CD4-positive, CD25-positive, alpha-beta regulatory T cell (primary cell): ENCODE results near the gene PNMA8A. TPM values are rescaled to one million over a fixed set of nuclear protein-coding genes. Genes with fewer than 3 reads are reported as not detected.
"Not testable (repeated sequence)": the region's sequence is repeated elsewhere in the genome, so short reads cannot be mapped to it uniquely, and the experiment has no call there.

Experiments used
- ATAC-seq, 2 donors: fragments of 150-1000 bp; cut with Tn5 transposase; one replicate each; pipeline ENCODE4 v1.10.0; 2021; ENCODE audit warnings: low read depth in 2 of 2, moderate number of reproducible peaks in 2 of 2, moderate library complexity in 1 of 2
- DNase-seq, 3 donors: peaks; one replicate each; pipeline versions ENCODE4 v3.0.0 to v3.0.0-alpha.2; 2012 to 2022; ENCODE audit warnings: mixed read lengths in 1 of 3
- H3K27ac ChIP-seq: one replicate; pipeline ENCODE4 v1.7.0; 2013; ENCODE audit warnings: mild to moderate bottlenecking, low read length; ENCODE audit not compliant: insufficient read depth, poor library complexity, severe bottlenecking
- H3K27me3 ChIP-seq: one replicate; pipeline ENCODE4 v1.7.0; 2013; ENCODE audit warnings: low read length; ENCODE audit not compliant: control insufficient read depth, insufficient read depth
- H3K36me3 ChIP-seq: one replicate; pipeline ENCODE4 v1.7.0; 2013; ENCODE audit warnings: mild to moderate bottlenecking, low read length, moderate library complexity; ENCODE audit not compliant: control insufficient read depth, insufficient read depth
- H3K4me1 ChIP-seq: 2 replicates; pipeline ENCODE4 v1.7.0; 2013; ENCODE audit warnings: mild to moderate bottlenecking, low read length; ENCODE audit not compliant: insufficient read depth, control insufficient read depth, poor library complexity, severe bottlenecking
- H3K4me3 ChIP-seq: one replicate; pipeline ENCODE4 v1.7.0; 2013; ENCODE audit warnings: low read depth, mild to moderate bottlenecking, low read length, moderate library complexity
- H3K9me3 ChIP-seq, 2 experiments: 1 replicate in 1 of 2; 2 replicates in 1 of 2; pipeline ENCODE4 v1.7.0; 2013; ENCODE audit warnings: low read length in 2 of 2, mild to moderate bottlenecking in 1 of 2, moderate library complexity in 1 of 2; ENCODE audit not compliant: control insufficient read depth in 2 of 2
- H3K27ac Mint-ChIP-seq, 3 donors: one replicate each; pipeline ENCODE4 v1.8.0; 2020 to 2022; ENCODE audit warnings: mild to moderate bottlenecking in 3 of 3, mixed read lengths in 3 of 3, moderate library complexity in 2 of 3
- H3K27me3 Mint-ChIP-seq: one replicate; pipeline ENCODE4 v1.8.0; 2022; ENCODE audit warnings: mild to moderate bottlenecking, mixed read lengths
- H3K36me3 Mint-ChIP-seq: one replicate; pipeline ENCODE4 v1.8.0; 2020; ENCODE audit warnings: mixed read lengths
- H3K4me1 Mint-ChIP-seq, 4 donors: one replicate each; pipeline ENCODE4 v1.8.0; 2020 to 2022; ENCODE audit warnings: mixed read lengths in 4 of 4, mild to moderate bottlenecking in 1 of 4
- H3K4me3 Mint-ChIP-seq, 4 donors: one replicate each; pipeline ENCODE4 v1.8.0; 2020 to 2022; ENCODE audit warnings: mild to moderate bottlenecking in 4 of 4, mixed read lengths in 4 of 4, moderate library complexity in 3 of 4
- H3K9me3 Mint-ChIP-seq, 7 donors: one replicate each; pipeline ENCODE4 v1.8.0; 2020 to 2022; ENCODE audit warnings: mixed read lengths in 7 of 7, mild to moderate bottlenecking in 3 of 7, moderate library complexity in 2 of 7
- polyA plus RNA-seq, 4 donors: library from polyadenylated mRNA; unstranded; fragments of 300-500 nt; fragmentation: Illumina TruSeq; gene quantifications; one replicate each; pipeline ENCODE4 v1.2.3, GENCODE V29; 2021
- total RNA-seq: library from RNA; stranded (reverse); gene quantifications from one replicate; pipeline ENCODE4 v1.2.3, GENCODE V29; 2022

Gene PNMA8A
- total and polyA plus RNA-seq, 5 donors from 2014 or later = 0.05 TPM; not detected in 4

GRCh38 chr19:46433470-46433869 lies 37.9 kb downstream of the PNMA8A start:
- H3K4me1 Mint-ChIP-seq = peaks cover 0 to 14% (median 7%) of the 10 kb centered on the region in 4 donors
- not testable (repeated sequence) for H3K4me3 Mint-ChIP-seq, H3K27ac ChIP-seq, H3K36me3 Mint-ChIP-seq, H3K36me3 ChIP-seq, H3K27me3 ChIP-seq, H3K4me3 ChIP-seq, H3K27ac Mint-ChIP-seq, DNase-seq, H3K9me3 Mint-ChIP-seq, H3K9me3 ChIP-seq, H3K4me1 ChIP-seq, ATAC-seq
- H3K27me3 Mint-ChIP-seq = peaks cover 61% of the 10 kb centered on the region

- no peak for ATAC-seq
- no peaks in the 10 kb centered on the region for H3K36me3 Mint-ChIP-seq
- no peak overlapping the region for H3K4me3 Mint-ChIP-seq
These were observed 39.5 kb downstream of the PNMA8A start for GRCh38 chr19:46431824-46432223.

GRCh38 chr19:46429999-46430398 lies 41.4 kb downstream of the PNMA8A start:
- no peaks in the 10 kb centered on the region for H3K36me3 ChIP-seq
- H3K9me3 ChIP-seq = no peaks in the 10 kb centered on the region
- peaks cover 9% of the 10 kb centered on the region for H3K27me3 ChIP-seq
- no peak for DNase-seq
- peaks cover 11% of the 10 kb centered on the region for H3K4me1 ChIP-seq
- ATAC-seq = no peak
- Mint-ChIP-seq H3K4me1 (peaks cover 0 to 24% (median 13%) of the 10 kb centered on the region in 4 donors), H3K4me3 (peak overlapping the region in 1 of 4 donors; percentile 21), H3K36me3 (no peaks in the 10 kb centered on the region), H3K27me3 (peaks cover 76% of the 10 kb centered on the region), H3K27ac (no peak overlapping the region), H3K9me3 (no peaks in the 10 kb centered on the region)
- H3K4me3 ChIP-seq = no peak overlapping the region
- H3K27ac ChIP-seq = no peak overlapping the region

More at GRCh38 chr19:46431824-46432223, 39.5 kb downstream of the PNMA8A start:
- H3K4me3 ChIP-seq = no peak overlapping the region
- H3K36me3 ChIP-seq = no peaks in the 10 kb centered on the region
- H3K27ac ChIP-seq = no peak overlapping the region
- H3K9me3 ChIP-seq = no peaks in the 10 kb centered on the region
- H3K4me1 ChIP-seq = peaks cover 11% of the 10 kb centered on the region
- H3K27me3 ChIP-seq = peaks cover 7% of the 10 kb centered on the region
- H3K9me3 Mint-ChIP-seq = no peaks in the 10 kb centered on the region
- H3K27ac Mint-ChIP-seq = no peak overlapping the region
- peaks cover 69% of the 10 kb centered on the region for H3K27me3 Mint-ChIP-seq
- no peak for DNase-seq
- H3K4me1 Mint-ChIP-seq = peaks cover 0 to 21% (median 11%) of the 10 kb centered on the region in 4 donors

GRCh38 chr19:46428239-46429135 lies 42.9 kb downstream of the PNMA8A start, which contains the start of gene PNMA8C:
Gene PNMA8C, minus strand, starts transcription at chr19:46428936. Its CDS starts 577 bp downstream, at chr19:46428359.
- DNase-seq = peak in 2 of 3 donors; percentile 12 to 68
- H3K4me1 ChIP-seq = peaks cover 11% of the 10 kb centered on the region
- H3K36me3 Mint-ChIP-seq = no peaks in the 10 kb centered on the region
- H3K27me3 Mint-ChIP-seq = peaks cover 82% of the 10 kb centered on the region
- H3K4me3 Mint-ChIP-seq = peak within 1 kb of the TSS; percentile 17 to 73 (median 58)
- no peaks in the 10 kb centered on the region for H3K9me3 ChIP-seq
- H3K9me3 Mint-ChIP-seq = no peaks in the 10 kb centered on the region
- H3K36me3 ChIP-seq = no peaks in the 10 kb centered on the region
- no peak within 1 kb of the TSS for H3K4me3 ChIP-seq
- H3K27ac ChIP-seq = no peak within 1 kb of the TSS
- peaks cover 0 to 24% (median 13%) of the 10 kb centered on the region in 4 donors for H3K4me1 Mint-ChIP-seq
- peak within 1 kb of the TSS in 2 of 3 donors; percentile 43 to 69 for H3K27ac Mint-ChIP-seq
- peaks cover 9% of the 10 kb centered on the region for H3K27me3 ChIP-seq
- ATAC-seq = peak; percentile 53 to 55

GRCh38 chr19:46427518-46428045 lies 43.8 kb downstream of the PNMA8A start:
- H3K27ac ChIP-seq = no peak overlapping the region
- peaks cover 83% of the 10 kb centered on the region for H3K27me3 Mint-ChIP-seq
- no peaks in the 10 kb centered on the region for H3K36me3 Mint-ChIP-seq
- no peaks in the 10 kb centered on the region for H3K9me3 ChIP-seq
- H3K27me3 ChIP-seq = peaks cover 9% of the 10 kb centered on the region
- H3K27ac Mint-ChIP-seq = no peak overlapping the region
- DNase-seq (no peak), ATAC-seq (no peak)
- H3K4me1 Mint-ChIP-seq = peaks cover 0 to 27% (median 13%) of the 10 kb centered on the region in 4 donors
- no peak overlapping the region for H3K4me3 Mint-ChIP-seq
- H3K9me3 Mint-ChIP-seq = no peaks in the 10 kb centered on the region
- H3K36me3 ChIP-seq = no peaks in the 10 kb centered on the region
- H3K4me3 ChIP-seq = no peak overlapping the region
- peaks cover 11% of the 10 kb centered on the region for H3K4me1 ChIP-seq

- Histone ChIP-seq H3K36me3 (no peaks in the 10 kb centered on the region), H3K4me1 (peaks cover 11% of the 10 kb centered on the region), H3K27ac (no peak overlapping the region), H3K4me3 (no peak overlapping the region), H3K27me3 (peaks cover 9% of the 10 kb centered on the region), H3K9me3 (no peaks in the 10 kb centered on the region)
- H3K36me3 Mint-ChIP-seq = no peaks in the 10 kb centered on the region
- no peak overlapping the region for H3K27ac Mint-ChIP-seq
- no peaks in the 10 kb centered on the region for H3K9me3 Mint-ChIP-seq
- no peak for ATAC-seq
- H3K27me3 Mint-ChIP-seq = peaks cover 76% of the 10 kb centered on the region
- peaks cover 0 to 27% (median 13%) of the 10 kb centered on the region in 4 donors for H3K4me1 Mint-ChIP-seq
- peak in 1 of 3 donors; percentile 2 for DNase-seq
- H3K4me3 Mint-ChIP-seq = peak overlapping the region in 3 of 4 donors; percentile 23 to 43 (median 32)
These were observed 44.7 kb downstream of the PNMA8A start for GRCh38 chr19:46426506-46427162.

GRCh38 chr19:46426035-46426505 lies 45.3 kb downstream of the PNMA8A start:
- Mint-ChIP-seq H3K4me1 (peaks cover 0 to 27% (median 13%) of the 10 kb centered on the region in 4 donors), H3K4me3 (peak overlapping the region in 3 of 4 donors; percentile 16 to 32 (median 23)), H3K27ac (no peak overlapping the region), H3K36me3 (no peaks in the 10 kb centered on the region), H3K27me3 (peaks cover 70% of the 10 kb centered on the region), H3K9me3 (no peaks in the 10 kb centered on the region)
- H3K9me3 ChIP-seq = no peaks in the 10 kb centered on the region
- H3K36me3 ChIP-seq = no peaks in the 10 kb centered on the region
- H3K27me3 ChIP-seq = peaks cover 9% of the 10 kb centered on the region
- no peak for ATAC-seq
- H3K4me3 ChIP-seq = no peak overlapping the region
- peaks cover 11% of the 10 kb centered on the region for H3K4me1 ChIP-seq
- DNase-seq = no peak
- no peak overlapping the region for H3K27ac ChIP-seq
